ENCODE measurements around the gene COL11A1.
A peak's percentile ranks its signal among the peaks of the same experiment; 100 is the strongest.

The COL11A1 gene

GRCh38 chr1:103120981-103121380 lies 12.7 kb upstream of the COL11A1 start:
- H3K27ac ChIP-seq (ENCODE audit: low read depth, low read length): no peak overlapping the region
- no peak overlapping the region for H3K4me3 ChIP-seq (ENCODE audit: low read depth in 1 of 2, low read length in 2 of 2)
- H3K27me3 ChIP-seq (ENCODE audit: control insufficient read depth in 1 of 2, insufficient read depth in 2 of 2, low read length in 2 of 2): no peaks in the 10 kb centered on the region
- H3K9ac ChIP-seq (ENCODE audit: low read length): no peak overlapping the region
- no peaks in the 10 kb centered on the region for H3K4me1 ChIP-seq (ENCODE audit: insufficient read depth, low read length)
- no peaks in the 10 kb centered on the region for H3K36me3 ChIP-seq (ENCODE audit: insufficient read depth, low read length)
- H3K9me3 ChIP-seq (ENCODE audit: low read length): no peaks in the 10 kb centered on the region

- Histone ChIP-seq H3K4me1 (ENCODE audit: insufficient read depth, low read length) (peaks cover 11% of the 10 kb centered on the region), H3K9ac (ENCODE audit: low read length) (no peak overlapping the region), H3K9me3 (ENCODE audit: low read length) (no peaks in the 10 kb centered on the region), H3K36me3 (ENCODE audit: insufficient read depth, low read length) (no peaks in the 10 kb centered on the region), H3K27ac (ENCODE audit: low read depth, low read length) (no peak overlapping the region), H3K27me3 (ENCODE audit: control insufficient read depth in 1 of 2, insufficient read depth in 2 of 2, low read length in 2 of 2) (peaks cover 0 to 9% of the 10 kb centered on the region in 2 donors), H3K4me3 (ENCODE audit: low read depth in 1 of 2, low read length in 2 of 2) (no peak overlapping the region)
Measured at GRCh38 chr1:103112546-103112945, 4.2 kb upstream of the COL11A1 start.

GRCh38 chr1:103111926-103112325 lies 3.6 kb upstream of the COL11A1 start:
- Histone ChIP-seq H3K9me3 (ENCODE audit: low read length) (no peaks in the 10 kb centered on the region), H3K36me3 (ENCODE audit: insufficient read depth, low read length) (no peaks in the 10 kb centered on the region), H3K27ac (ENCODE audit: low read depth, low read length) (no peak overlapping the region), H3K27me3 (ENCODE audit: control insufficient read depth in 1 of 2, insufficient read depth in 2 of 2, low read length in 2 of 2) (peaks cover 0 to 9% of the 10 kb centered on the region in 2 donors), H3K9ac (ENCODE audit: low read length) (no peak overlapping the region), H3K4me3 (ENCODE audit: low read depth in 1 of 2, low read length in 2 of 2) (no peak overlapping the region), H3K4me1 (ENCODE audit: insufficient read depth, low read length) (peaks cover 15% of the 10 kb centered on the region)

- no peaks in the 10 kb centered on the region for H3K9me3 ChIP-seq (ENCODE audit: low read length)
- peaks cover 20% of the 10 kb centered on the region for H3K4me1 ChIP-seq (ENCODE audit: insufficient read depth, low read length)
- H3K27ac ChIP-seq (ENCODE audit: low read depth, low read length): no peak overlapping the region
- no peak overlapping the region for H3K4me3 ChIP-seq (ENCODE audit: low read depth in 1 of 2, low read length in 2 of 2)
- H3K27me3 ChIP-seq (ENCODE audit: control insufficient read depth in 1 of 2, insufficient read depth in 2 of 2, low read length in 2 of 2): peaks cover 0 to 9% of the 10 kb centered on the region in 2 donors
- no peak overlapping the region for H3K9ac ChIP-seq (ENCODE audit: low read length)
- no peaks in the 10 kb centered on the region for H3K36me3 ChIP-seq (ENCODE audit: insufficient read depth, low read length)
Measured at GRCh38 chr1:103110701-103111100, 2.4 kb upstream of the COL11A1 start.

GRCh38 chr1:103109311-103109920 lies 1.1 kb upstream of the COL11A1 start:
- Histone ChIP-seq H3K36me3 (ENCODE audit: insufficient read depth, low read length) (no peaks in the 10 kb centered on the region), H3K4me1 (ENCODE audit: insufficient read depth, low read length) (peaks cover 20% of the 10 kb centered on the region), H3K27ac (ENCODE audit: low read depth, low read length) (no peak overlapping the region), H3K27me3 (ENCODE audit: control insufficient read depth in 1 of 2, insufficient read depth in 2 of 2, low read length in 2 of 2) (peaks cover 0 to 9% of the 10 kb centered on the region in 2 donors), H3K9me3 (ENCODE audit: low read length) (no peaks in the 10 kb centered on the region), H3K9ac (ENCODE audit: low read length) (no peak overlapping the region), H3K4me3 (ENCODE audit: low read depth in 1 of 2, low read length in 2 of 2) (no peak overlapping the region)

GRCh38 chr1:103107741-103108375 lies 464 bp downstream of the COL11A1 start:
- Histone ChIP-seq H3K36me3 (ENCODE audit: insufficient read depth, low read length) (no peaks in the 10 kb centered on the region), H3K4me1 (ENCODE audit: insufficient read depth, low read length) (peaks cover 20% of the 10 kb centered on the region), H3K9me3 (ENCODE audit: low read length) (no peaks in the 10 kb centered on the region), H3K9ac (ENCODE audit: low read length) (no peak overlapping the region), H3K4me3 (ENCODE audit: low read depth in 1 of 2, low read length in 2 of 2) (peak overlapping the region; percentile 57 to 63), H3K27ac (ENCODE audit: low read depth, low read length) (no peak overlapping the region), H3K27me3 (ENCODE audit: control insufficient read depth in 1 of 2, insufficient read depth in 2 of 2, low read length in 2 of 2) (peaks cover 0 to 9% of the 10 kb centered on the region in 2 donors)

GRCh38 chr1:103106426-103107341 lies 1.6 kb downstream of the COL11A1 start:
- H3K4me3 ChIP-seq (ENCODE audit: low read depth in 1 of 2, low read length in 2 of 2): peak overlapping the region in 1 of 2 donors; percentile 73
- peaks cover 0 to 9% of the 10 kb centered on the region in 2 donors for H3K27me3 ChIP-seq (ENCODE audit: control insufficient read depth in 1 of 2, insufficient read depth in 2 of 2, low read length in 2 of 2)
- no peak overlapping the region for H3K27ac ChIP-seq (ENCODE audit: low read depth, low read length)
- no peaks in the 10 kb centered on the region for H3K36me3 ChIP-seq (ENCODE audit: insufficient read depth, low read length)
- H3K4me1 ChIP-seq (ENCODE audit: insufficient read depth, low read length): peaks cover 20% of the 10 kb centered on the region
- no peaks in the 10 kb centered on the region for H3K9me3 ChIP-seq (ENCODE audit: low read length)
- no peak overlapping the region for H3K9ac ChIP-seq (ENCODE audit: low read length)

- Histone ChIP-seq H3K9ac (ENCODE audit: low read length) (no peak overlapping the region), H3K36me3 (ENCODE audit: insufficient read depth, low read length) (no peaks in the 10 kb centered on the region), H3K4me1 (ENCODE audit: insufficient read depth, low read length) (no peaks in the 10 kb centered on the region), H3K4me3 (ENCODE audit: low read depth in 1 of 2, low read length in 2 of 2) (no peak overlapping the region), H3K27me3 (ENCODE audit: control insufficient read depth in 1 of 2, insufficient read depth in 2 of 2, low read length in 2 of 2) (no peaks in the 10 kb centered on the region), H3K9me3 (ENCODE audit: low read length) (no peaks in the 10 kb centered on the region), H3K27ac (ENCODE audit: low read depth, low read length) (no peak overlapping the region)
Measured at GRCh38 chr1:103101399-103101798, 6.9 kb downstream of the COL11A1 start.

- no peaks in the 10 kb centered on the region for H3K36me3 ChIP-seq (ENCODE audit: insufficient read depth, low read length)
- H3K9me3 ChIP-seq (ENCODE audit: low read length): no peaks in the 10 kb centered on the region
- H3K9ac ChIP-seq (ENCODE audit: low read length): no peak overlapping the region
- no peaks in the 10 kb centered on the region for H3K4me1 ChIP-seq (ENCODE audit: insufficient read depth, low read length)
- H3K4me3 ChIP-seq (ENCODE audit: low read depth in 1 of 2, low read length in 2 of 2): no peak overlapping the region
- no peak overlapping the region for H3K27ac ChIP-seq (ENCODE audit: low read depth, low read length)
- no peaks in the 10 kb centered on the region for H3K27me3 ChIP-seq (ENCODE audit: control insufficient read depth in 1 of 2, insufficient read depth in 2 of 2, low read length in 2 of 2)
Measured at GRCh38 chr1:103089221-103089620, 19.1 kb downstream of the COL11A1 start.

GRCh38 chr1:103087256-103087655 lies 21.1 kb downstream of the COL11A1 start:
- Histone ChIP-seq H3K9me3 (ENCODE audit: low read length) (no peaks in the 10 kb centered on the region), H3K27me3 (ENCODE audit: control insufficient read depth in 1 of 2, insufficient read depth in 2 of 2, low read length in 2 of 2) (no peaks in the 10 kb centered on the region), H3K36me3 (ENCODE audit: insufficient read depth, low read length) (no peaks in the 10 kb centered on the region), H3K4me3 (ENCODE audit: low read depth in 1 of 2, low read length in 2 of 2) (no peak overlapping the region), H3K4me1 (ENCODE audit: insufficient read depth, low read length) (no peaks in the 10 kb centered on the region), H3K27ac (ENCODE audit: low read depth, low read length) (no peak overlapping the region), H3K9ac (ENCODE audit: low read length) (no peak overlapping the region)

GRCh38 chr1:103084181-103084580 lies 24.1 kb downstream of the COL11A1 start:
- Histone ChIP-seq H3K9ac (ENCODE audit: low read length) (no peak overlapping the region), H3K4me3 (ENCODE audit: low read depth in 1 of 2, low read length in 2 of 2) (no peak overlapping the region), H3K9me3 (ENCODE audit: low read length) (no peaks in the 10 kb centered on the region), H3K27me3 (ENCODE audit: control insufficient read depth in 1 of 2, insufficient read depth in 2 of 2, low read length in 2 of 2) (no peaks in the 10 kb centered on the region), H3K36me3 (ENCODE audit: insufficient read depth, low read length) (no peaks in the 10 kb centered on the region), H3K27ac (ENCODE audit: low read depth, low read length) (no peak overlapping the region), H3K4me1 (ENCODE audit: insufficient read depth, low read length) (no peaks in the 10 kb centered on the region)
